ENCODE measurements around the gene ADAD2.

DNA sequence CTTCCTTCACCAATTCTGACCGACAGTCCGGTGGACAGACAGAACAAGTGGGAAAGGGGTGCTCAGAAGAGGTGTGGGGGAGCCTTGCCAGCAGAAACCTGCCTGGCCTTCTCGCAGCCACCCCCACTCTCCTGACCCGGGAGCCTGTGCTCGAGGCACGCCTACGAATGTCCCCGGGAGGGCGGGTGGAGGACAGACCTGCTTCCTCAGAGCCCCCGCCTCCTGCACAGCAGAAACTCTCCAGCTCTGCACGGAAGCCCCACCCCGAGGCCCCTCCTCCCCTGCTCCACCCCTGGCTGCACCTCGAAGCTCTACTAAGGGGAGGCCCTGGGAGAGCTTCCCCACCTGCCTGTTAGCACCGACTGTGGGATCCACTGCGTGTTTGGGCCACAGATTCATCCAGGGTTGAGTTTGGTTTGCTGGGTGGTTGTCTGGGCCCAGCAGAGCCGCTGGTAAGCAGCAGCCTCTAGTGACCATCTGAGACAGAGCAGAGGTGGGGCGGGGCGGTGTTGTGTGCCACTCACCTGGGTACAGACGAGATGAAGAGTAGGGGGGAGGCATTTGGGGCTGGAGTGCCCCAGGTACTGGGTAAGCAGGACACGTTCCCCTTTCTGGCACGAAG lies 10.3 kb upstream of the ADAD2 start:
- TF ChIP-seq EZH2 (IDR thresholded peaks at IDR 0.05; ENCODE audit: borderline replicate concordance, low read depth, low read length, severe bottlenecking) (no peak), POLR2AphosphoS5 (IDR thresholded peaks at IDR 0.05; ENCODE audit: insufficient read depth, low read depth, low read length) (no peak), POLR2A (IDR thresholded peaks at IDR 0.05; ENCODE audit: low read depth, low read length) (no peak), FOS (IDR thresholded peaks at IDR 0.05; ENCODE audit: borderline replicate concordance, insufficient read depth, low read length) (no peak), JUN (IDR thresholded peaks at IDR 0.05; ENCODE audit: borderline replicate concordance, insufficient read depth, insufficient read length, low read depth) (no peak), MYC (IDR thresholded peaks at IDR 0.05; ENCODE audit: low read depth, low read length) (no peak)
- TF ChIP-seq, protein P1, sequence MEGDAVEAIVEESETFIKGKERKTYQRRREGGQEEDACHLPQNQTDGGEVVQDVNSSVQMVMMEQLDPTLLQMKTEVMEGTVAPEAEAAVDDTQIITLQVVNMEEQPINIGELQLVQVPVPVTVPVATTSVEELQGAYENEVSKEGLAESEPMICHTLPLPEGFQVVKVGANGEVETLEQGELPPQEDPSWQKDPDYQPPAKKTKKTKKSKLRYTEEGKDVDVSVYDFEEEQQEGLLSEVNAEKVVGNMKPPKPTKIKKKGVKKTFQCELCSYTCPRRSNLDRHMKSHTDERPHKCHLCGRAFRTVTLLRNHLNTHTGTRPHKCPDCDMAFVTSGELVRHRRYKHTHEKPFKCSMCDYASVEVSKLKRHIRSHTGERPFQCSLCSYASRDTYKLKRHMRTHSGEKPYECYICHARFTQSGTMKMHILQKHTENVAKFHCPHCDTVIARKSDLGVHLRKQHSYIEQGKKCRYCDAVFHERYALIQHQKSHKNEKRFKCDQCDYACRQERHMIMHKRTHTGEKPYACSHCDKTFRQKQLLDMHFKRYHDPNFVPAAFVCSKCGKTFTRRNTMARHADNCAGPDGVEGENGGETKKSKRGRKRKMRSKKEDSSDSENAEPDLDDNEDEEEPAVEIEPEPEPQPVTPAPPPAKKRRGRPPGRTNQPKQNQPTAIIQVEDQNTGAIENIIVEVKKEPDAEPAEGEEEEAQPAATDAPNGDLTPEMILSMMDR (IDR thresholded peaks at IDR 0.05; ENCODE audit: extremely low read depth in 1 of 2, insufficient read depth in 1 of 2, low read depth in 1 of 2, low read length in 2 of 2) = no peak
- TF ChIP-seq, protein P2, sequence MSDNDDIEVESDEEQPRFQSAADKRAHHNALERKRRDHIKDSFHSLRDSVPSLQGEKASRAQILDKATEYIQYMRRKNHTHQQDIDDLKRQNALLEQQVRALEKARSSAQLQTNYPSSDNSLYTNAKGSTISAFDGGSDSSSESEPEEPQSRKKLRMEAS (IDR thresholded peaks at IDR 0.05; ENCODE audit: insufficient read depth, insufficient read length) = no peak
